Activated CD4-positive, alpha-beta memory T cell treated with anti-CD3 and anti-CD28 coated beads for 36 hours (primary cell): ENCODE measurements around the gene IMP3. TPM values are rescaled to one million over a fixed set of nuclear protein-coding genes. Genes with fewer than 3 reads are reported as not detected.
"Not testable (repeated sequence)": the region's sequence is repeated elsewhere in the genome, so short reads cannot be mapped to it uniquely, and the experiment has no call there.

Experiments used
- CTCF ChIA-PET: fragments of 350-600 bp; sonication (Branson Sonifier 250); formaldehyde crosslinking; loops from one replicate; lab custom pipeline; 2021; ENCODE audit warnings: antibody characterized with exemption, inconsistent platforms; lab: Charles Lee
- POLR2A ChIA-PET: fragments of 350-600 bp; sonication (Branson Sonifier 250); formaldehyde crosslinking; loops from one replicate; lab custom pipeline; 2021; ENCODE audit warnings: antibody characterized with exemption; lab: Charles Lee
- DNase-seq: peaks from one replicate; pipeline ENCODE4 v3.0.0-alpha.2; 2020
- H3K27ac Mint-ChIP-seq: one replicate; pipeline ENCODE4 v1.8.0; 2021; ENCODE audit warnings: mixed read lengths
- H3K27me3 Mint-ChIP-seq: one replicate; pipeline ENCODE4 v1.8.0; 2021; ENCODE audit warnings: mixed read lengths
- H3K36me3 Mint-ChIP-seq: one replicate; pipeline ENCODE4 v1.8.0; 2021; ENCODE audit warnings: mixed read lengths
- H3K4me1 Mint-ChIP-seq: one replicate; pipeline ENCODE4 v1.8.0; 2021; ENCODE audit warnings: low read depth, mixed read lengths
- H3K4me3 Mint-ChIP-seq: one replicate; pipeline ENCODE4 v1.8.0; 2021; ENCODE audit warnings: mild to moderate bottlenecking, mixed read lengths
- H3K9me3 Mint-ChIP-seq: one replicate; pipeline ENCODE4 v1.8.0; 2021; ENCODE audit warnings: mixed read lengths
- intact Hi-C: fragments of 100-400 bp; cut with micrococcal nuclease; formaldehyde crosslinking; loops from one replicate; pipeline ENCODE4 v1.15.1; 2023
- total RNA-seq, 2 experiments: library from RNA; stranded (reverse); gene quantifications; one replicate each; pipeline ENCODE4 v1.2.3, GENCODE V29; 2021

The IMP3 gene
- total RNA-seq, 2 experiments from 2014 or later, result 71.7 to 72.4 TPM

GRCh38 chr15:75646944-75647364 lies 6.9 kb upstream of the IMP3 start:
- Mint-ChIP-seq H3K9me3 (no peaks in the 10 kb centered on the region), H3K36me3 (no peaks in the 10 kb centered on the region), H3K4me1 (peaks cover 39% of the 10 kb centered on the region), H3K4me3 (peak overlapping the region; percentile 83), H3K27me3 (no peaks in the 10 kb centered on the region), H3K27ac (peak overlapping the region; percentile 65)
- ChIA-PET POLR2A (interaction anchor here (0.6 to 2.5 kb wide), 7 partner anchors 8 to 280 kb away, joined by 3 to 14 read pairs (median 4); partner anchors contain the start of genes MAN2C1, PTPN9 and SNUPN), CTCF (interaction anchor here (0.6 to 2.3 kb wide), 15 partner anchors 9 to 312 kb away, joined by 3 to 24 read pairs (median 4); partner anchors contain the start of genes MAN2C1 and PTPN9)
- no peak for DNase-seq
- intact Hi-C loops, result no loop called here

DNA sequence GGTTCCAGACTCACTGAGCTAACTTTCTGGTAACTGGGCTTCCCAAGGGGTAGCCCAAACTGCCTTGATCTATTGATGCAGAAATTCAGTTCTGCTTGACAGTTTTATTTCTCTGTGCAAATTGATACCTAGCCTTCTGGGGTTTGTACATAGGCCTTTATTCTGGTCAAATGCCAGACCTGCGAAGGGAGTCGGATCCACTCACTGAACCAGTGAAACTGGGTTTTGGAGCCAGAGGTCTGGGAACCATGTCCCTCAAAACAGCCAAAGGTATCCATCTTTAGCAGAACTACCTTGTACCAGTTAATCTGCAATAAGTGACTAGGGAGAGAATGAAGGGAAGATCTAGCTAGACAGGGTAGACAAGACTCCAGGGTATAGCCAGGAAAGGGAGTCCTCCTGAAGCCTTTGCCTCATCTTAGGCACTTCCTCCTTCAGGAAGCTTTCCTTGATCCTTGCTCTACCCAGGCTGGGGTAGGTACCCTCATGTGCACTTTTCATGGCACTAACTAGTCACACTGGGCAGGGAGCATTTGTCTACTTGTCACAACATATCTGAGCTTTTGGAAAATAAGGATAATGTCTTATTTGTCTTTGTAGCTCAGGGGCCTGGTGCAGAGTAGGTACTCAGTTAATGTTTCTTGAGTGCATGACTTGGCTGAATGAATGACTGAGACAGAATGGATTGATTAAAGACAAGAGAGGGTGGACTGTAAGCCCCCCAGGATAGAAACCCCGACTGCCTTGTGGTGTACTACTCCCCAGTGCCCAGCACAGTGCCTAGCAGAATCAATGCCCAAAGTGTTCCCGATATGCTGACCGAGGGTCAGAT lies 6.3 kb upstream of the IMP3 start:
- Mint-ChIP-seq H3K4me3 (peak overlapping the region; percentile 83), H3K4me1 (peaks cover 33% of the 10 kb centered on the region), H3K27me3 (no peaks in the 10 kb centered on the region), H3K36me3 (no peaks in the 10 kb centered on the region), H3K27ac (no peak overlapping the region), H3K9me3 (no peaks in the 10 kb centered on the region)
- intact Hi-C loops, result no loop called here
- ChIA-PET POLR2A (interaction anchor here (0.6 to 2.5 kb wide), 5 partner anchors 21 to 280 kb away, joined by 3 to 14 read pairs (median 9); partner anchors contain the start of genes MAN2C1 and SNUPN), CTCF (interaction anchor here (1.2 to 2.3 kb wide), 5 partner anchors 33 to 278 kb away, joined by 3 to 24 read pairs (median 7); partner anchors contain the start of gene MAN2C1)
- DNase-seq, result no peak

- Mint-ChIP-seq H3K27me3 (no peaks in the 10 kb centered on the region), H3K27ac (no peak overlapping the region), H3K36me3 (peaks cover 3% of the 10 kb centered on the region), H3K4me1 (peaks cover 18% of the 10 kb centered on the region), H3K4me3 (no peak overlapping the region), H3K9me3 (no peaks in the 10 kb centered on the region)
- DNase-seq, result no peak
- CTCF ChIA-PET, result interaction anchor here (6.3 kb wide), 1 partner anchor 276 kb away, joined by 69 read pairs; the partner anchor contains the start of gene MAN2C1
- POLR2A ChIA-PET, result no interaction called here
- intact Hi-C loops, result loop anchor here (5.0 kb wide), 1 partner anchor 47 kb away; no protein-coding TSS in a partner anchor
Measured at GRCh38 chr15:75644376-75644775, 4.4 kb upstream of the IMP3 start.

DNA sequence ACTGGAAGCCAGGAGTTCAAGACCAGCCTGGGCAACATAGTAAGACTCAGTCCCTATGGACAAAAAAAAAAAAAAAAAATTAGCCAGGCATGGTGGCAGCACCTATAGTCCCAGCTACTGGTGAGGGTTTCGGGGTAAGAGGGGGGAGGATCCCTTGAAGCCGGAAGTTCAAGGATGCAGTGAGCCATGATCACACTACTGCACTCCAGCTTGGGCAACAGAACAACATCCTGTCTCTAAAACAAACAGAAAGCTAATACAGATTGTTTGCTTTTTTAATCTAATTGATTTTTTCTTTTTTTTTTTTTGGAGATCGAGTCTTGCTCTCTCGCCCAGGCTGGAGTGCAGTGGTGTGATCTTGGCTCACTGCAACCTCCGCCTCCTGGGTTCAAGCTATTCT lies 1.6 kb upstream of the IMP3 start:
- no peak overlapping the region for H3K27ac Mint-ChIP-seq
- H3K27me3 Mint-ChIP-seq, result no peaks in the 10 kb centered on the region
- H3K4me3 Mint-ChIP-seq, result no peak overlapping the region
- POLR2A ChIA-PET, result interaction anchor here (1.4 to 3.2 kb wide), 3 partner anchors 62 to 190 kb away, joined by 3 to 20 read pairs (median 16); partner anchors contain the start of genes PTPN9 and SIN3A
- H3K36me3 Mint-ChIP-seq, result peaks cover 23% of the 10 kb centered on the region
- no peaks in the 10 kb centered on the region for H3K9me3 Mint-ChIP-seq
- DNase-seq, result no peak
- intact Hi-C loops, result loop anchor here (1.0 to 5.0 kb wide), 3 partner anchors 44 to 132 kb away; partner anchors contain the start of gene PTPN9
- CTCF ChIA-PET, result interaction anchor here (0.9 to 6.3 kb wide), 9 partner anchors 8 to 273 kb away, joined by 3 to 69 read pairs (median 5); partner anchors contain the start of genes MAN2C1 and SIN3A
- peaks cover 24% of the 10 kb centered on the region for H3K4me1 Mint-ChIP-seq

DNA sequence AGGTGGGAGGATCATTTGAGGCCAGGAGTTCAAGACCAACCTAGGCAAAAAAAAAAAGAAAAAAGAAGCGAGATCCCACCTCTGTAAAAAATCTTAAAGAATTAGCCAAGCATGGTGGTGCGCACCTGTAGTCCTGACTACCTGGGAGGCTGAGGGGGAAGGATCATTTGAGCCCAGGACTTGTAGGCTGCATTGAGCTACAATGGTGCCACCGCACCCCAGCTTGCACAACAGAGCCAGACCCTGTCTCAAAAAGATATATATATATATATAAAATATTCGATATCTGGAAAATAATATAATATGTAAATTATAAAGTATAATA lies 1.1 kb upstream of the IMP3 start:
- H3K9me3 Mint-ChIP-seq, result no peaks in the 10 kb centered on the region
- H3K27me3 Mint-ChIP-seq, result no peaks in the 10 kb centered on the region
- H3K4me1 Mint-ChIP-seq, result peaks cover 23% of the 10 kb centered on the region
- H3K4me3 Mint-ChIP-seq, result peak overlapping the region; percentile 86
- peaks cover 23% of the 10 kb centered on the region for H3K36me3 Mint-ChIP-seq
- H3K27ac Mint-ChIP-seq, result peak overlapping the region; percentile 86
- POLR2A ChIA-PET, result interaction anchor here (0.6 to 3.2 kb wide), 6 partner anchors 43 to 320 kb away, joined by 3 to 42 read pairs (median 10); partner anchors contain the start of genes PTPN9 and SIN3A
- intact Hi-C loops, result loop anchor here (1.0 to 5.0 kb wide), 3 partner anchors 44 to 132 kb away; partner anchors contain the start of gene PTPN9
- no peak for DNase-seq
- CTCF ChIA-PET, result interaction anchor here (0.9 to 6.3 kb wide), 13 partner anchors 8 to 273 kb away, joined by 3 to 69 read pairs (median 5); partner anchors contain the start of genes MAN2C1, PTPN9, SIN3A and SNUPN

- intact Hi-C loops, result loop anchor here (1.0 to 5.0 kb wide), 6 partner anchors 15 to 272 kb away; partner anchors contain the start of genes MAN2C1, PTPN9 and SNUPN
- peaks cover 27% of the 10 kb centered on the region for H3K4me1 Mint-ChIP-seq
- ChIA-PET POLR2A (interaction anchor here (0.6 to 3.2 kb wide), 16 partner anchors 10 to 319 kb away, joined by 3 to 45 read pairs (median 4); partner anchors contain the start of genes MAN2C1, PTPN9, SIN3A and SNUPN), CTCF (interaction anchor here (0.6 to 6.3 kb wide), 18 partner anchors 9 to 272 kb away, joined by 3 to 69 read pairs (median 4); partner anchors contain the start of genes MAN2C1, PTPN9, SIN3A and SNUPN)
- no peaks in the 10 kb centered on the region for H3K9me3 Mint-ChIP-seq
- H3K27ac Mint-ChIP-seq, result peak overlapping the region; percentile 86
- peak overlapping the region; percentile 86 for H3K4me3 Mint-ChIP-seq
- no peaks in the 10 kb centered on the region for H3K27me3 Mint-ChIP-seq
- H3K36me3 Mint-ChIP-seq, result peaks cover 23% of the 10 kb centered on the region
- DNase-seq, result peak; percentile 78
Measured at GRCh38 chr15:75640483-75641178, 607 bp upstream of the IMP3 start.

DNA sequence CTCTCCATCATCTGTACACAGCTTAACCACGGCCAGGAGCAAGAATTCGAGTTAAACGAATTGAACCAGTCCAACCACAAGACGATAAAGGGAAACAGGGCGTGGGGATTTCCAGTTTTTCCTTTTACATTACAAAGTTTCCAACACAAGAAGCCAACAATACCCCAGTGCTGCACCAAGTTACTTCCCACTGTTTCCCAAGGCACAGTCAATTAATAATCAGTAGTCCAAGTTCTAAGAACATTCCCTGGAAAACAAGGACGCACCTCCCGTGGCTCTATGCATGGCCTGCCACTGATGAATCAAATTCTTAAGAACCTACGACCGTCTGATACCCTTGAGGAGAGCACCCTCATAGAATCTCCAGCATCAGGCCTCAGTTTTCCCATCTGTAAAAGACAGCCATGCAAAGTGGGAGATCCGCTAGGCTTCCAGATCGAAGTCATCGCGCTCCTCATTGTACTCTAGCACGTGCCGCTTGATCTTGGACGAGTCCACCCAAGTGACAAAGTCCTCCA lies 774 bp downstream of the IMP3 start:
- H3K27ac Mint-ChIP-seq, result peak overlapping the region; percentile 86
- ChIA-PET POLR2A (interaction anchor here (1.0 to 3.2 kb wide), 13 partner anchors 8 to 270 kb away, joined by 3 to 45 read pairs (median 5); partner anchors contain the start of genes MAN2C1, PTPN9, SIN3A and SNUPN), CTCF (interaction anchor here (0.5 to 6.3 kb wide), 11 partner anchors 8 to 284 kb away, joined by 3 to 69 read pairs (median 14); partner anchors contain the start of genes MAN2C1, PTPN9, SIN3A and SNUPN)
- no peak for DNase-seq
- H3K9me3 Mint-ChIP-seq, result no peaks in the 10 kb centered on the region
- peaks cover 23% of the 10 kb centered on the region for H3K36me3 Mint-ChIP-seq
- H3K27me3 Mint-ChIP-seq, result no peaks in the 10 kb centered on the region
- peak overlapping the region; percentile 86 for H3K4me3 Mint-ChIP-seq
- peaks cover 27% of the 10 kb centered on the region for H3K4me1 Mint-ChIP-seq
- intact Hi-C loops, result no loop called here

- CTCF ChIA-PET, result interaction anchor here (0.6 to 3.8 kb wide), 8 partner anchors 10 to 456 kb away, joined by 3 to 31 read pairs (median 4); partner anchors contain the start of genes MAN2C1, SNUPN and SNX33
- peak overlapping the region; percentile 38 for H3K27ac Mint-ChIP-seq
- intact Hi-C loops, result no loop called here
- no peak for DNase-seq
- no peaks in the 10 kb centered on the region for H3K9me3 Mint-ChIP-seq
- H3K4me3 Mint-ChIP-seq, result peak overlapping the region; percentile 86
- H3K36me3 Mint-ChIP-seq, result peaks cover 23% of the 10 kb centered on the region
- POLR2A ChIA-PET, result interaction anchor here (0.6 to 1.7 kb wide), 3 partner anchors 11 to 269 kb away, joined by 3 to 14 read pairs (median 4); partner anchors contain the start of genes MAN2C1 and SNUPN
- peaks cover 27% of the 10 kb centered on the region for H3K4me1 Mint-ChIP-seq
- no peaks in the 10 kb centered on the region for H3K27me3 Mint-ChIP-seq
Measured at GRCh38 chr15:75637245-75638009, 2.6 kb downstream of the IMP3 start.

GRCh38 chr15:75636026-75636425 lies 4.0 kb downstream of the IMP3 start:
- intact Hi-C loops, result no loop called here

DNA sequence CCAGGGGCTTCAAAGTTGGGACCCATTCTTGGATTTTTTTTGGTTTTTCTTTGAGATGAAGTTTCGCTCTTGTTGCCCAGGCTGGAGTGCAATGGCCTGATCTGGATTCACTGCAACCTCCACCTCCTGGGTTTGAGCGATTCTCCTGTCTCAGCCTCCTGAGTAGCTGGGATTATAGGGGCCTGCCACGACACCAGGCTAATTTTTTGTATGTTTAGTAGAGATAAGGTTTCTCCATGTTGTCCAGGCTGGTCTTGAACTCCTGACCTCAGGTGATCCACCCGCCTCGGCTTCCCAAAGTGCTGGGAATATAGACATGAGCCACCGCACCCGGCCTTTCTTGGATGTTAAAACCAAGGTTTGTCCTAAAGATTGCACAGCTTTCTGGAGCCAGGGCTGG lies 6.1 kb downstream of the IMP3 start:
- H3K27ac Mint-ChIP-seq, intact Hi-C loops, H3K9me3 Mint-ChIP-seq, CTCF ChIA-PET, H3K27me3 Mint-ChIP-seq, DNase-seq, H3K4me3 Mint-ChIP-seq: not testable (repeated sequence)
- Mint-ChIP-seq H3K36me3 (peaks cover 16% of the 10 kb centered on the region), H3K4me1 (peaks cover 23% of the 10 kb centered on the region)
- POLR2A ChIA-PET, result interaction anchor here (1.8 kb wide), 1 partner anchor 8 kb away, joined by 5 read pairs; the partner anchor contains the start of gene SNUPN

More at GRCh38 chr15:75636026-75636425, 4.0 kb downstream of the IMP3 start:
- ChIA-PET POLR2A (no interaction called here), CTCF (interaction anchor here (0.6 to 1.2 kb wide), 4 partner anchors 9 to 315 kb away, joined by 3 read pairs; no protein-coding TSS in a partner anchor)
- no peak overlapping the region for H3K4me3 Mint-ChIP-seq
- peaks cover 26% of the 10 kb centered on the region for H3K4me1 Mint-ChIP-seq
- no peaks in the 10 kb centered on the region for H3K27me3 Mint-ChIP-seq
- no peak overlapping the region for H3K27ac Mint-ChIP-seq
- no peaks in the 10 kb centered on the region for H3K9me3 Mint-ChIP-seq
- H3K36me3 Mint-ChIP-seq, result peaks cover 23% of the 10 kb centered on the region
- no peak for DNase-seq
